OCI-LY3 (cell line): ENCODE results near the gene GJD2.

Source experiments
- EZH2phosphoT487 ChIP-seq: fragments of 200-600 bp; shearing (Covaris generic); IDR thresholded peaks from 2 replicates; pipeline ENCODE4 v1.6.1; 2018; ENCODE audit warnings: antibody characterized with exemption, mixed run types, low read depth
- TF ChIP-seq, protein P1 (sequence below): fragments of 200-600, 300-600 bp; sonication (generic); IDR thresholded peaks from 2 replicates; pipeline ENCODE4 v1.5.1; 2014; ENCODE audit warnings: antibody characterized with exemption, low read length, low read depth

DNA sequence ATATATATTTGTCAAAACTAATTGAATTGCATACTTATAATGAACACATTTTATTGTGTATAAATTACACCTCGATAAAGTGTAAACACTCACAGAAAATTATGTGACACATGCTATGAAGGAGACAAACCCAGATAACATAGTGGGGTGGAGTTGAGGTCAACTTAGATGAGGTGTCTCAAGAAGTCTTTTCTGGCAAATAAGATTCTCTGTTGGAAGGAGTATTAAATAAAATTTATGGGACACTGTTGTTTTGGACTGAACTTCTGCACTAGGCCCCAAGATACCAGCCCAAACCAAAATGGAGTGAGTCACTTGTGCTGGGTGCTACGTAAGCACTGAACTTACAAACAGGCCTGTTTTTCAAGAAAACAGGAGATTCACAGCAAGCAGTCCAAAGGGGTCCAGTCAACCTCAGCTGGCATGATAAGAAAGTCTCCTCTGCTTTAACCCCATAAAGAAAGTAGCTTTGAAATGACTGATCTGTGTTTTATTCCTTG lies 21.9 kb upstream of the GJD2 start:
- TF ChIP-seq, protein P1, sequence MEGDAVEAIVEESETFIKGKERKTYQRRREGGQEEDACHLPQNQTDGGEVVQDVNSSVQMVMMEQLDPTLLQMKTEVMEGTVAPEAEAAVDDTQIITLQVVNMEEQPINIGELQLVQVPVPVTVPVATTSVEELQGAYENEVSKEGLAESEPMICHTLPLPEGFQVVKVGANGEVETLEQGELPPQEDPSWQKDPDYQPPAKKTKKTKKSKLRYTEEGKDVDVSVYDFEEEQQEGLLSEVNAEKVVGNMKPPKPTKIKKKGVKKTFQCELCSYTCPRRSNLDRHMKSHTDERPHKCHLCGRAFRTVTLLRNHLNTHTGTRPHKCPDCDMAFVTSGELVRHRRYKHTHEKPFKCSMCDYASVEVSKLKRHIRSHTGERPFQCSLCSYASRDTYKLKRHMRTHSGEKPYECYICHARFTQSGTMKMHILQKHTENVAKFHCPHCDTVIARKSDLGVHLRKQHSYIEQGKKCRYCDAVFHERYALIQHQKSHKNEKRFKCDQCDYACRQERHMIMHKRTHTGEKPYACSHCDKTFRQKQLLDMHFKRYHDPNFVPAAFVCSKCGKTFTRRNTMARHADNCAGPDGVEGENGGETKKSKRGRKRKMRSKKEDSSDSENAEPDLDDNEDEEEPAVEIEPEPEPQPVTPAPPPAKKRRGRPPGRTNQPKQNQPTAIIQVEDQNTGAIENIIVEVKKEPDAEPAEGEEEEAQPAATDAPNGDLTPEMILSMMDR, result no peak
- TF ChIP-seq EZH2phosphoT487, result no peak
